SK-MEL-5 (cell line): Measurements from ENCODE around the gene USP22. TPM values are rescaled to one million over a fixed set of nuclear protein-coding genes. Genes with fewer than 3 reads are reported as not detected.
"Not testable (repeated sequence)": the region's sequence is repeated elsewhere in the genome, so short reads cannot be mapped to it uniquely, and the experiment has no call there.

Source experiments
- DNase-seq: peaks from one replicate; pipeline ENCODE4 v3.0.0-alpha.2; 2016; ENCODE audit warnings: low read depth, low spot score
- in situ Hi-C: cut with HindIII; loops from 2 replicates; pipeline ENCODE4 v1.10.0; 2016; ENCODE audit warnings: low sequenced_read_pairs, high pct_unique_total_duplicates, low pct_unique_long_range_greater_than_20kb
- total RNA-seq: library from RNA; depleted of rRNA; stranded (reverse); fragments of >200 nt; shearing (Covaris generic); gene quantifications from 2 replicates; pipeline ENCODE4 v1.2.3, GENCODE V29; 2014

The USP22 gene
- total RNA-seq, 1 experiment from 2014 or later = 210 TPM

DNA sequence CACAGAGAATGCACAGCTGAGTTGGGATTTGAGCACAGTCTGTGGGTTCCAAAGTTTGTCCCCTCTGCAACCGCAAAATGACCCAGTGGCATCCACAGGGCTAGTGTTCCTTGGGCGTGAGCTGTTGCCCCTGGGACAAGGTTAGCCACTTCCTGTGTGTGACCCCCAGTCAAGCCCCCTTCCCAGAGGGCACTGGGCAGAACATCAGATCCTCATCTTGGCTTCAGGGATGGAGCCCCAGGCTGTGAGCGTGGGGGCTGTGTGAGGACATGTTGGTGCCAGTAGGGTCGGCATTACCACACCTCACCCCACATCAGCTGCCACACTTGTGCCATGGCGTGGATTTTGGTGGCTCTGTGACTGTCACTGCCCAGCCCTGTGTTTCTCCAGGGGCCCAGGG, 55.3 kb downstream of the USP22 start:
- in situ Hi-C loops = no loop called here

GRCh38 chr17:20986767-20987510, 55.9 kb downstream of the USP22 start:
- in situ Hi-C loops = no loop called here
- DNase-seq = no peak

More for the DNA sequence above, 55.3 kb downstream of the USP22 start:
- no peak for DNase-seq

DNA sequence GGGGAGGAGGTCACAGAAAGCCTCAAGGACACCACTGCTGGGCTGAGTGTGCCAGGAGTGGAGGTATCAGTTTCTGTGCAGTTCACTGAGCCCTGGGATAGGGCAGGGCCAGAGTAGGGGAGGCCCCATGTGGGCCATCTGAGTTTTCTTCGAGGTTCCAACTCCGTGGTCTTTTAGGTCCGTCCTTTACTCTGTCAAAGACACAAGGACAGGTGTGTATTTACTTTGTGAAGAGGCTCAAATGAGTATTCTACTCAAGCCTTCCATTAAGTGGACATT, 59.5 kb downstream of the USP22 start:
- no peak for DNase-seq
- in situ Hi-C loops = no loop called here

DNA sequence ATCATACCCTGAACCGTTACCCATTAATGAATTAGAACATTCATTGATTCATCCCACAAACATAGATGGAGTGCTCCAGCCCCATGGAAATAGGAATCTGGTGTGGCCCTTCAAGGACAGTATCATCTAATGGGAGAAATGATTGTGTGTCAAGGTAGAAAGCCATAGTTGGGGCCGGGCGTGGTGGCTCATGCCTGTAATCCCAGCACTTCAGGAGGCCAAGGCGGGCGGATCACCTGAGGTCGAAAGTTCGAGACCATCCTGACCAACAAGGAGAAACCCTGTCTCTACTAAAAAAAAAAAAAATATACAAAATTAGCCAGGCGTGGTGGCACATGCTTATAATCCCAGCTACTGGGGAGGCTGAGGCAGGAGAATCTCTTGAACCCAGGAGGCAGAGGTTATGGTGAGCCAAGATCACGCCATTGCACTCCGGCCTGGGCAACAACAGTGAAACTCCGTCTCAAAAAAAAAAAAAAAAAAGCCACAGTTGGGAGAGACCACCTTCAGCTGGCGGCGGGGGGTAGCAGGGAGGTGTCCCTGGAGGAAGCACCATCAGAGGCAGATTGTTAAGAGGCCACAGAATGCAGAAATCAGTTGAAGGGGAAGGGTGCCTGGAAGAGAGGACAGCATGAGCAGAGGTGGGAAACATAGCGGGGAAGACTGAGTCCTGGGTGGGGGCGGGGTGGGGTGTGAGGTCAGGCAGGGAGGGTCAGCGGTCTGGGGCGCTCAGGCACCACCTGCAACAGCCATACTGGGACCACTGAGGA, 60.0 kb downstream of the USP22 start:
- no peak for DNase-seq
- in situ Hi-C loops = no loop called here

GRCh38 chr17:20981046-20981920, 61.5 kb downstream of the USP22 start:
- no peak for DNase-seq
- in situ Hi-C loops = no loop called here

- in situ Hi-C loops = no loop called here
These were observed 63.1 kb downstream of the USP22 start for GRCh38 chr17:20979792-20980083.

DNA sequence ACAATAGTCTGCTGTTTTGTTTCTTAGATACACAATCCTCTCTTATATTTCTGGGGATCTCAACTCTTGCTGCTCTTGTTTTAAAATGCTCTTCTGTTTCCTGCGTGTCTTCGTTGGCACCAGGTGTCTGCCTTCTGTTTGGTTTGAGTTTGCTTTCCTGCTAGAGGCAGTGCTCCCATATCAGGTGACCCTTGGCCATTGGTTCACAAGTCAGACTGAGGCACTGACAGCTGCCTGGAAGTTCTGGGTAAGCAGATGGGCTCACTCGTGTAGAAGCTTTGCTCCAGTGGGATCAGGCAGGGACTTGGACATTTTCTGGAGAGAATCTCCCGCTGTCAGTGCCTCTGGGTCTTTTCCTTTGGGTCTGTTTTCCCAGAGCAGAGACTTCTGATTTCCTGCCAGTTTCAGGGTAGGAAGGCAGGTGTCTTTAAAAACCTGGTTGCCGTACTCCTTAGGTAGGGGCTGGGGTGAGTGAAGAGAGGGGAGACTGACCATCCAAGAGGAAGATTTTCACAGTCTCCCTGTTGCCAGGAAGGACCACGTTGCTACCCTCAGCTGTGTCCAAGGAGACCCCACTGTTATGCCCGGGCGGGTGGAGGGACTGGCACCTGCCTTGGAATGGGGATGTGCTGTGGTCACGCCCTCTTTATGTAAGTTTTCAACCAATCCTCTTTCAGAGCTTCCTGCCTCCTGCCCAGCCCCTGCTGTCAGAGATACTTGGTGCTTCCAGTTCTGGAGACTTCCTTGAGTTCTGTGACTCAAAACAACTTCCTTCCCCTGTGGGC, 63.6 kb downstream of the USP22 start:
- in situ Hi-C loops, DNase-seq: not testable (repeated sequence)

More at GRCh38 chr17:20979792-20980083, 63.1 kb downstream of the USP22 start:
- DNase-seq = no peak

DNA sequence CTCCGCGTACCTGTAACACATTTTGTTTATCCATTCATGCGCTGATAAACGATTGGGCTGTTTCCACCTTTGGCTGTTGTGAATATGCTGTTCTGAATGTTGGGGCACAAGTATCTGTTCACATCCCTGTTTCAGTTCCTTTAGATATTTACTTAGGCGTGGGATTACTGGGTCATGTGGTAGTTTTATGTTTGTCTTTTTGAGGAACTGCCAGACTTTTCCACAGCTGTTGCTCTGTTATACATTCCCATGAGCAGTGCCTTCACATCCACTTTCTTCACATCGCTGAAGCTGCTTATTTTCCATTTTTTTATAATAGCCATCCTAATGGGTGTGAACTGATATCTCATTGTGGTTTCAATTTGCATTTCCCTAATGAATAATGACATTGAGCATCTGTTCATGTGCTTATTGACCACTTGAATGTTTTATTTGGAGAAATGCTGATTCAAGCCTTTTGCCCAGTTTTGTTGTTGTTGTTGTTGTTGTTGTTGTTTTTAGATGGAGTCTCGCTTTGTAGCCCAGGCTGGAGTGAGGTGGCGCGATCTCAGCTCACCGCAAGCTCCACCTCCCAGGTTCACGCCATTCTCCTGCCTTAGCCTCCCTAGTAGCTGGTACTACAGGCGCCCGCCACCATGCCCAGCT, 65.1 kb downstream of the USP22 start:
- DNase-seq, in situ Hi-C loops: not testable (repeated sequence)

DNA sequence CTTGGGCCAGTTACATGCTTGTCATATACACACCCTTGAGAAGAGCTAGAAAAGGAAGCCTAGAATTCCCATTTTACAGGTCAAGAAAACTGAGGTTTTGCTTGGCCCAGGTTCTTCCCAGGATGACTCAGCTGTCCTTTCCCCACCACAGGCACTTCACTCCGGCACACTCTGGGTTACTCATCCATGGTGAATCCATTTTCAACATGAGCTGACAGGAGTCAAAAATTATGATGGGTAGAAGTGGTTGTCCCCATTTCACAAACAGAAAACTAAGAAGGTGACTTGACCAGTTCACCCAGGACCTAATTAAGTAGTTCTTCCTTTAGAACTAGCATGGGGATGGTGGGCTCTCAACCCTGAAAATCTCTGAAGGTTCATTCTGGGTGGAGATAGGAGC, 67.2 kb downstream of the USP22 start:
- in situ Hi-C loops = no loop called here
- DNase-seq = no peak

GRCh38 chr17:20970329-20970728, 72.5 kb downstream of the USP22 start:
- no peak for DNase-seq
- in situ Hi-C loops = no loop called here

GRCh38 chr17:20968913-20969616, 73.7 kb downstream of the USP22 start:
- in situ Hi-C loops = no loop called here
- DNase-seq = no peak

- in situ Hi-C loops = no loop called here
- no peak for DNase-seq
These were observed 75.0 kb downstream of the USP22 start for GRCh38 chr17:20967776-20968175.

DNA sequence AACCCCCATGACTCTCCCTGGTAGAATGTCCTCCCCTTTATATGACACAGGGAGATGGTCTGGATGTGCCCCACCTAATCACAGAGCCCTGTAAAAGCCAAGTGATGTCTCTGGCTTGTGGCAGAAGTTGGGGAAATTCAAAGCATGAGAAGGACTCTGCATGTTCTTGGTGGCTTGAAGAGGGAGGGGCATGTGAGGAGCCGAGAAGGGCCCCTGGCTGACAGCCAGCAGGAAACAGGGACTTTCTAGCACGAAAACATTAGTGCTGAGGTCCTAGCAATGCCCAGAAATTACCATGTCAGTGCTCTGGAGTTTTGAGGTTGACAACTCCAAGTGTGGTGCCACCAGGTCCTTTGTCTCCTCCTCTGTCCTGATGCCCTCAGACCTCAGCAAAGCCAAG, 75.9 kb downstream of the USP22 start:
- no peak for DNase-seq
- in situ Hi-C loops = no loop called here

DNA sequence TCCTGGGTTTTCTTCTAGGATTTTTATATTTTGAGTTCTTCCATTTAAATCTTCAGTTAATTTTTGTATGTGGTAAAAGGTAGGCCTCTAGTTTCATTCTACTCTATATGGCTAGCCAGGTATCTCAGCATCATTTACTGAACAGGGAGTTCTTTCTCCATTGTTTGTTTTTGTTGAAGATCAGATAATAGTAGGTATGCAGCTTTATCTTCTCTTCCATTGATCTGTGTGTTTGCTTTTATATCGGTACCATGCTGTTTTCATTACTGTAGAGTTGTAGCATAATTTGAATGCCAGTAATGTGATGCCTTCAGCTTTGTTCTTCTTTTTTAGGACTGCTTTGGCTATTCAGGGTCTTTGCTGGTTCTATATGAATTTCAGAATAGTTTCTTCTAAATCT, 77.3 kb downstream of the USP22 start:
- DNase-seq = no peak
- in situ Hi-C loops = no loop called here

DNA sequence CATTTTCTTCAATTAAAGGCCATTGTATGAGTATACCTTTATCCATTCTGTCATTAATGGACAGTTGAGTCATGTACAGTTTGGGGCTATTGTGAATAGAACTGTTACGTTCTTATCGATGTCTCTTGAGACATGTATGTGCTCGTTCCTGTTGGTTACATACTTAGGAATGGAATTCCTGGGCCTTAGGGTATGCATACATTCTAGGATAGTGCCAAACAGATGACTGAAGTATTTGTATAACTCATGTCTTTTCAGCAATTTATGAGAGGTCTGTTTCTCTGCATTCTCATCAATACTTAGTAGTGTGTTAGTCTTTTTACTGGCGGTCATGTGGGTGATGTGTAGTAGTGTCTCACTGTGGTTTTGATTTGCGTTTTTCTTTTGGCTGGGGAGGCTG, 81.2 kb downstream of the USP22 start:
- DNase-seq = peak; percentile 23
- in situ Hi-C loops = no loop called here

- DNase-seq = no peak
- in situ Hi-C loops = no loop called here
These were observed 81.9 kb downstream of the USP22 start for GRCh38 chr17:20960871-20961270.
